Mesendoderm (in vitro differentiated cells): Measurements from ENCODE around the gene PSMB10.

Experiments used
- DNase-seq: peaks from one replicate; pipeline ENCODE4 v3.0.0; 2013
- H2AK5ac ChIP-seq: 2 replicates; pipeline ENCODE4 v1.6.1; 2013; ENCODE audit warnings: low read length, inconsistent platforms
- H2BK120ac ChIP-seq: 2 replicates; pipeline ENCODE4 v1.6.1; 2013; ENCODE audit warnings: low read depth, mild to moderate bottlenecking, low read length, moderate library complexity, mixed read lengths
- H2BK15ac ChIP-seq: replicated peaks from 2 replicates; pipeline ENCODE4 v1.6.1; 2013; ENCODE audit warnings: low read depth, mild to moderate bottlenecking, moderate library complexity
- H2BK5ac ChIP-seq: 2 replicates; pipeline ENCODE4 v1.6.1; 2013; ENCODE audit warnings: low read length, inconsistent platforms
- H3K18ac ChIP-seq: 2 replicates; pipeline ENCODE4 v1.6.1; 2013; ENCODE audit warnings: mild to moderate bottlenecking, low read length, mixed read lengths
- H3K23ac ChIP-seq: one replicate; pipeline ENCODE4 v1.6.1; 2013; ENCODE audit warnings: low read length
- H3K27ac ChIP-seq: 2 replicates; pipeline ENCODE4 v1.5.1; 2013; ENCODE audit warnings: low read depth, mild to moderate bottlenecking, inconsistent platforms, low read length, moderate library complexity
- H3K27me3 ChIP-seq: 2 replicates; pipeline ENCODE4 v1.6.1; 2013; ENCODE audit warnings: low read length, control low read depth, mild to moderate bottlenecking, inconsistent platforms; ENCODE audit not compliant: insufficient read depth, poor library complexity
- H3K36me3 ChIP-seq: 2 replicates; pipeline ENCODE4 v1.6.1; 2013; ENCODE audit warnings: low read length, inconsistent platforms; ENCODE audit not compliant: control insufficient read depth, insufficient read depth
- H3K4ac ChIP-seq: one replicate; pipeline ENCODE4 v1.6.1; 2013; ENCODE audit warnings: low read depth, mild to moderate bottlenecking, low read length, moderate library complexity
- H3K4me1 ChIP-seq: 2 replicates; pipeline ENCODE4 v1.6.1; 2013; ENCODE audit warnings: low read depth, low read length, inconsistent platforms; ENCODE audit not compliant: control insufficient read depth
- H3K4me2 ChIP-seq: 2 replicates; pipeline ENCODE4 v1.6.1; 2013; ENCODE audit warnings: low read length
- H3K4me3 ChIP-seq: 2 replicates; pipeline ENCODE4 v1.5.1; 2013; ENCODE audit warnings: mild to moderate bottlenecking, low read length
- H3K56ac ChIP-seq: one replicate; pipeline ENCODE4 v1.6.1; 2013; ENCODE audit warnings: low read length
- H3K79me1 ChIP-seq: 2 replicates; pipeline ENCODE4 v1.6.1; 2013; ENCODE audit warnings: low read length, inconsistent platforms
- H3K79me2 ChIP-seq: 2 replicates; pipeline ENCODE4 v1.6.1; 2013; ENCODE audit warnings: mild to moderate bottlenecking, low read length; ENCODE audit not compliant: control insufficient read depth, insufficient read depth
- H3K9ac ChIP-seq: 2 replicates; pipeline ENCODE4 v1.6.1; 2013; ENCODE audit warnings: low read length, inconsistent platforms
- H4K5ac ChIP-seq: one replicate; pipeline ENCODE4 v1.6.1; 2013; ENCODE audit warnings: low read length
- H4K8ac ChIP-seq: one replicate; pipeline ENCODE4 v1.6.1; 2013; ENCODE audit warnings: low read depth, mild to moderate bottlenecking, control low read depth, low read length, moderate library complexity
- WGBS: extraction: QIAGEN DNeasy Blood & Tissue Kit; methylation state at CpG from one replicate; pipeline ENCODE4 v1.1.7; 2013; ENCODE audit warnings: low lambda C conversion rate, missing lambda C conversion rate; ENCODE audit not compliant: insufficient coverage; ENCODE audit errors: extremely low coverage; 5-methylcytosine and 5-hydroxymethylcytosine counted together

Gene PSMB10

DNA sequence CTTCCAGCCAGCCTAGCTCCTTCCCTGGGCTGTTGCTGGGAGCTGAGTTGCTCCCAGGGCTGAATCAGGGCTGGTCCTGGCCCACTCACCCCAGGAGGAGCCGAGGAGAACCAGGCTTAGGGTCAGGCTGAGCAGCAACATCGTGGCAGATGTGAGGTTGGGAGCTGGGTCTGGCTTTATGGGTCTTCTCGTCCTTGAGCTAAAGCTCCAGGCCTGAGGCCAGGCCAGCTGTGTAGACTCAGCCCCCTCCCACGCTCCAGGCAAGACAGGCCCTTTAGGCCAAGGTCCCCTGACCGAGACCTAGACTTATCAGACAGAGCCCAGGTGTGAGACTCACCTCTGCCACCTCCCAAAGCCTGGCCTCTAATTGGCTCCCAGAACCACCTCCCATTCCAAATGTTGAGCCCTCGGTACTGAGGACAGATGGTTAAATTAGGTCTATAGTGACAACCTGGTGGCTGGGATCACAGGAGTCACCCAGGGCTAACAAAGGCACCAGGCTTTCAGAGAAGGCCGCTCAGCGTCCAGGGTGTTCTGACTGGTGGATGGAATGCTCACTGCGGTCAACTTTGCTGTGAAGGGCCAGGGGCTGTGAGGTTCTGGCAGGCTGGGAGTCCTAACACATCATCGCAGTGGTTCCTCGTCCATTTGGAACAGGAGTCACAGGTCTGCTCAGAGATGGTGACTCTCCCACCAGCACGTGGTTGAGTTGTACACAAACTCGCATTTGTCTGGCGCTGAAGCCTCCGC lies 4.8 kb downstream of the PSMB10 start, which contains the start of gene CTRL:
TSS of gene CTRL (minus strand) at position 151 of the 750 bp plus-strand sequence. CDS start at position 141, 10 bp downstream.
- Histone ChIP-seq H2BK15ac (no peak within 1 kb of the TSS), H3K27me3 (no peaks in the 10 kb centered on the region), H3K27ac (no peak within 1 kb of the TSS), H2AK5ac (no peak within 1 kb of the TSS), H2BK5ac (no peak within 1 kb of the TSS), H3K36me3 (peaks cover 2% of the 10 kb centered on the region), H3K4ac (no peak within 1 kb of the TSS), H3K9ac (no peak within 1 kb of the TSS), H3K4me3 (no peak within 1 kb of the TSS), H3K18ac (no peak within 1 kb of the TSS), H3K79me2 (no peaks in the 10 kb centered on the region), H2BK120ac (no peak within 1 kb of the TSS), H3K79me1 (peaks cover 4% of the 10 kb centered on the region), H4K8ac (no peak within 1 kb of the TSS), H4K5ac (no peak within 1 kb of the TSS), H3K56ac (peak within 1 kb of the TSS; percentile 56), H3K23ac (no peak within 1 kb of the TSS), H3K4me2 (no peak within 1 kb of the TSS), H3K4me1 (peaks cover 9% of the 10 kb centered on the region)
- no CpG with 5 or more reads among the region's 15 CpGs for WGBS
- peak; percentile 71 for DNase-seq

DNA sequence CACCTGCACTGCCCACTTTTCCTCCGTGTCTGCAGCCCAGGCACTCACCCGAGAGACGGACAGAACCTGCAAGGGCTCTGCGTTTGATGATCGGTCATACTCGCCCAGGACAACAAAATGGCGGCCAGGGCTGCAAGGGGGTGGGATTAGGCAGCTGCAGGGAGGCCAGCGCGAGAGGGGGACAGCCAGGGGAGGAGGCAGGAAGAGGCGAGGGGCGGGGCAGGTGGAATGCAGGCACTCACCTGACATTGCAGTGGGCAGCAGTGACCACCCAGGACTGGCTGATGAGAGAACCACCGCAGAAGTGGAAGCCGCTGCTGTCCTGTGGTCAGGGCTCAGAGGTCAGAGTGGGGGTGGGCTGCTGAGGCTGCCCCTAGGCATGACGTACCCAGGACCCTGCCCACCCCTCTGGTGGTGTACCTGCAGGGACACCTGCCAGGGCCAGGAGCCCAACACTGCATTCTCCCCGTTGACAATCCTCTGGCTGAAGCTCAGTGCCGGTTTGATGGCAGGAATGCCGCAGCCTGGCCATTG lies 5.9 kb downstream of the PSMB10 start:
- Histone ChIP-seq H4K8ac (no peak overlapping the region), H3K56ac (no peak overlapping the region), H3K4me2 (no peak overlapping the region), H3K4me1 (peaks cover 9% of the 10 kb centered on the region), H3K18ac (no peak overlapping the region), H3K9ac (no peak overlapping the region), H2BK15ac (no peak overlapping the region), H3K23ac (no peak overlapping the region), H3K27me3 (no peaks in the 10 kb centered on the region), H2AK5ac (no peak overlapping the region), H2BK5ac (no peak overlapping the region), H3K36me3 (peaks cover 2% of the 10 kb centered on the region), H3K4me3 (no peak overlapping the region), H3K27ac (no peak overlapping the region), H3K4ac (no peak overlapping the region), H3K79me2 (no peaks in the 10 kb centered on the region), H3K79me1 (peaks cover 4% of the 10 kb centered on the region), H2BK120ac (no peak overlapping the region), H4K5ac (no peak overlapping the region)
- WGBS = no CpG with 5 or more reads among the region's 17 CpGs
- no peak for DNase-seq

- Histone ChIP-seq H3K9ac (no peak overlapping the region), H4K5ac (no peak overlapping the region), H3K36me3 (peaks cover 2% of the 10 kb centered on the region), H3K27me3 (no peaks in the 10 kb centered on the region), H3K4ac (no peak overlapping the region), H2BK120ac (no peak overlapping the region), H3K18ac (no peak overlapping the region), H3K4me3 (no peak overlapping the region), H3K23ac (no peak overlapping the region), H2AK5ac (no peak overlapping the region), H3K27ac (no peak overlapping the region), H3K4me1 (peaks cover 9% of the 10 kb centered on the region), H4K8ac (no peak overlapping the region), H2BK15ac (no peak overlapping the region), H3K79me2 (no peaks in the 10 kb centered on the region), H3K56ac (no peak overlapping the region), H2BK5ac (no peak overlapping the region), H3K79me1 (peaks cover 4% of the 10 kb centered on the region), H3K4me2 (no peak overlapping the region)
- DNase-seq = no peak
- no CpG with 5 or more reads among the region's 14 CpGs for WGBS
Observed at GRCh38 chr16:67930191-67930590, 6.5 kb downstream of the PSMB10 start.

- H2BK15ac ChIP-seq = no peak overlapping the region
- no peak overlapping the region for H3K27ac ChIP-seq
- H3K79me2 ChIP-seq = no peaks in the 10 kb centered on the region
- H4K5ac ChIP-seq = no peak overlapping the region
- H3K18ac ChIP-seq = no peak overlapping the region
- H3K4me1 ChIP-seq = peaks cover 1% of the 10 kb centered on the region
- DNase-seq = peak; percentile 72
- H3K56ac ChIP-seq = no peak overlapping the region
- H2AK5ac ChIP-seq = no peak overlapping the region
- H2BK120ac ChIP-seq = no peak overlapping the region
- H2BK5ac ChIP-seq = no peak overlapping the region
- no peak overlapping the region for H3K23ac ChIP-seq
- no peaks in the 10 kb centered on the region for H3K27me3 ChIP-seq
- no peaks in the 10 kb centered on the region for H3K79me1 ChIP-seq
- H3K4me3 ChIP-seq = no peak overlapping the region
- no peak overlapping the region for H3K9ac ChIP-seq
- peaks cover 2% of the 10 kb centered on the region for H3K36me3 ChIP-seq
- H3K4me2 ChIP-seq = no peak overlapping the region
- WGBS = no CpG with 5 or more reads among the region's 16 CpGs
- H3K4ac ChIP-seq = no peak overlapping the region
- no peak overlapping the region for H4K8ac ChIP-seq
Observed at GRCh38 chr16:67928561-67929364, 7.9 kb downstream of the PSMB10 start.

DNA sequence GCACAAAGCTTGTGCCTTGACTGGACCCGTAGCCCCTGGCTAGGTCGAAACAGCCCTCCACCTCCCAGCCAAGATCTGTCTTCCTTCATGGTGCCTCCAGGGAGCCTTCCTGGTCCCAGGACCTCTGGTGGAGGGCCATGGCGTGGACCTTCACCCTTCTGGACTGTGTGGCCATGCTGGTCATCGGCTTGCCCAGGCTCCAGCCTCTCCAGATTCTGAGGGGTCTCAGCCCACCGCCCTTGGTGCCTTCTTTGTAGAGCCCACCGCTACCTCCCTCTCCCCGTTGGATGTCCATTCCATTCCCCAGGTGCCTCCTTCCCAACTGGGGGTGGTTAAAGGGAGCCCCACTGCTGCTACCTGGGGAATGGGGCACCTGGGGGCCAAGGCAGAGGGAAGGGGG lies 8.5 kb downstream of the PSMB10 start:
- no peak overlapping the region for H3K23ac ChIP-seq
- H3K9ac ChIP-seq = no peak overlapping the region
- H3K4ac ChIP-seq = no peak overlapping the region
- no peak overlapping the region for H4K8ac ChIP-seq
- H3K4me3 ChIP-seq = no peak overlapping the region
- H3K18ac ChIP-seq = no peak overlapping the region
- H3K27me3 ChIP-seq = no peaks in the 10 kb centered on the region
- no peak overlapping the region for H2BK120ac ChIP-seq
- peaks cover 2% of the 10 kb centered on the region for H3K79me1 ChIP-seq
- no peak overlapping the region for H2AK5ac ChIP-seq
- H4K5ac ChIP-seq = no peak overlapping the region
- H2BK15ac ChIP-seq = no peak overlapping the region
- no CpG with 5 or more reads among the region's 7 CpGs for WGBS
- no peaks in the 10 kb centered on the region for H3K79me2 ChIP-seq
- peaks cover 2% of the 10 kb centered on the region for H3K36me3 ChIP-seq
- no peak overlapping the region for H2BK5ac ChIP-seq
- no peak overlapping the region for H3K4me2 ChIP-seq
- peaks cover 1% of the 10 kb centered on the region for H3K4me1 ChIP-seq
- DNase-seq = no peak
- no peak overlapping the region for H3K56ac ChIP-seq
- no peak overlapping the region for H3K27ac ChIP-seq
